Endothelial cell of hepatic sinusoid (primary cell): ENCODE results near the gene NSFL1C.
"Not testable (repeated sequence)": the region's sequence is repeated elsewhere in the genome, so short reads cannot be mapped to it uniquely, and the experiment has no call there.

Source experiments
- in situ Hi-C: cut with HindIII; loops from 2 replicates; pipeline ENCODE4 v1.10.0; 2017; ENCODE audit warnings: low sequenced_read_pairs

The NSFL1C gene

DNA sequence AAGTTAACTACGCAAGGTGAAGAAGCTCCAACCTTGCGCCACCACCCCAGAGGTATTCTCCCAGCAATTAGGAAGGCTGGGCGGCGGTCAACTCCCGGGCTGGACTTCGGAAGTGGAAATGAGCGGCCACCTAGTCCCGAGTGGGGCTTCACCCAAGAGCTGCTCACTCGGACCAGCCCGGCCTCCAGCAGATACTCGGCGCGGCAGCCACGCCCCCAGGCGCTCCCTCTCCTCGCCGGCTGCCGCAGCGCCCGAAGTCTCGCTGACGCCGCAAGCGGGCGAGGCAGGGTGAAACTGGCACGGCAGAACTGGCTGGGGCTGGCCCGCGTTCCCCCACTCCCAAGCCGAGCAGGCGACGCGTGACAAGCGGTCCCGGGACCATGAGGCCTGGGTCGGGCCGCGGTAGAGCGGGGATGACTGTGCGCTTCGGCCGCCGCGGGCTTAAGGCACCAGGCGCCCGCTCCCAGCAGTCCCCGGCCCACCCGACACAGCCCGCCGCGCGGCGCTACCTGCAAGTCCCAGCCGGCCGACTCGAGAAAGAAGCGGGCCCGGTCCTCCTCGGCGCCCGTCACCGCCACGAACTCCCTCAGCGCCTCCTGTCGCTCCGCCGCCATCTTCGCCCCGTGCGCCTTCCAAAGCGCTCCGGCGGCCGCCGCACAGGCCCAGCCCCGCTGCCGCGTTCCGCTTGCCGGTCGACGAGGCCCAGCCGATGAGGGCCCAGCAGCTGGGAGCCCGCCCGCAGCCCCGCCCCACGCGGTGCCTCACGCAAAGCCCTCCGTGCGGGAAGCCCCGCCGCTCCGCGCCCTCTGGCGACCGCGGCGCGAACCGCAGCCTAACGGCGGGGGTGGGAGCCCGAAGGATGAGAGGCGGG, at the start of gene NSFL1C:
Gene NSFL1C (minus strand): TSS at position 639 of the 871 bp plus-strand sequence. CDS start 25 bp downstream, at position 614.
- in situ Hi-C loops = no loop called here

DNA sequence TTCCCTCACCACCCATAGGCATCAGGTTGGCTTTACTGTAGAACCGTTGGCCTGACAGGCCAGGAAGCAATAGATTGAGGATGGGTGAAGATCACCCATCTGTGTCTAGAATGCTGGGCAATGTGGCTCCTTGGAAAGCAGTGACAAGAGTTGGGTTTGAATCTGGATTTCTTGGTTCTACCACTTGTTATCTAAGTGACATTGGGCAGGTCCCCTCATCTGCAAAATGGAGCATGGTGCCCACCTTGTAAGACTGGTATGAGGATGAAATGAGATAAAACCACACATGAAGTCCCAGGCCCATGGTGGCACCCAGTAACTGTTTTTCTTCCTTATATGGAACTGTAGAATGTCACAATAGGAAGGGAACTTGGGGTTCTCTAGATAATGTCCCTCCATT, 47.2 kb upstream of the NSFL1C start:
- in situ Hi-C loops = no loop called here

DNA sequence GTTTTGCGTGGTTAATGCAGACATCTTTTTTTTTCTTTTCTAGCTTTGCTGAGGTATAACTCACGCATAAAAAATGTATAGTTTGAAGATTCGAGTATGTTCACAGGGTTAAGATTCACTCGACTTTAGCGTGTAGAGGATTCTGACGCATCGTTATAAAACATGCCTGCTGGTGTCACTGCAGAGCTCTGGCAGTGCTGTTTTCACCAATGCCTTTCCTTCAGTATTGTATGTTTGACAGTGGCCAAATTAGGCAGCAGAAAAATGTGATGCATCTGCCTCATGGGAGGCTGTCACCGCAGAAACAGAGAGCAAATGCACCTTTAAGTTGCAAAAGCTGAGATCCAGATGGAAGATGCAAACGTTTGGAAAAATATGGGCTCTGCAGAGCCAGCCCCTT, 42.6 kb upstream of the NSFL1C start:
- in situ Hi-C loops = no loop called here

DNA sequence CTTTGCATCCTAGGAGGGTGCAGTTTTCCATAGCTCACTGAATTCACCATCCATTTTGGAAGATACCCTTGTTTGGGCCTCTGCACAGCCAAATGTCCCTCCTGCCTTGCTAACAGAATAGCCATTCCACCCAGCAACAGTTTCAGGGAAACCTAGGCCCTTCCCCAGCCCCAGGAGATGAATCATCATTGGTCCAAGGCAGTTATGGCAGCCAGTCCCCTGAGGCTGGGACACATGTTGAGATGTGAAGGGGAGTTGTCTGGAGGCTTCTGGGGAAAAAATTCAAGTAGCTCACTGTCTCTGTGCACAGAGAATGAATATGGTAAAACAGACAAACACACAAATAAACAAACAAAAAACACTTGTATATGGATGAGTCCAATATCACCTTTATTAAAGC, 41.9 kb upstream of the NSFL1C start:
- in situ Hi-C loops = no loop called here

DNA sequence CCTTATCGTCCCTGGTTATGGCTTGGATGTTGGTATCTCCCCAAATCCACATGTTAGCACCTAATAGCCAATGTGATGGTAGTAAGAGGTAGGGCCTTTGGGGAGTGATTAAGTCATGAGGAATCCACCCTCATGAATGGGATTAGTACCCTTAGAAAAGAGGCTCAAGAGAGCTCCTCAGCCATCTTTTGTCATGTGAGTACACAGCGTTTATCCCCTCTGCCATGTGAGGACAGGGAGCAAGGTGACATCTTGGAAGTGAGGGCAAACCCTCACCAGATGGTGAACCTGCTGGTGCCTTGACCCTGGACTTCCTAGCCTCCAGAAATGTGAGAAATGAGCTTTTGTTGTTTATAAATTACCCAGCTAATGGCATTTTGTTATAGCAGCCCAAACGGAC, 40.6 kb upstream of the NSFL1C start:
- in situ Hi-C loops = no loop called here

DNA sequence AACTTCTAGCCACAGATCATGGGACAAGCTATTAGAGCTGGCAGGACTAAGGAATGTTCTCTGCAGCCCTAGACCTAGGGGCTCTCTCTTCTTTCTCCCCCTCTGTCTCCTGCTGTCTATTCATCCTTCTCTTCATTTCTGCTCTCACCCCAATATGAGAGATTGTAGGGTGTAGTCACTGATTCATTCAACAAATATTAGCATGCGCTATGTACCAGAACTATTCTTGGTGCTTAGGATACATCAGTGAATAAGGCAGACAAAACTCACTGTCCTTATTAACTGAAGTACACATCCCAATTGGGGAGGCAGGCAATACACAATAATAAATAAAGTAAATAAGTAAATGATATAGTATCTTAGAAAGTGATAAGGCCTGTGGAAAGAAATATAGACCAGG, 39.2 kb upstream of the NSFL1C start:
- in situ Hi-C loops = no loop called here

DNA sequence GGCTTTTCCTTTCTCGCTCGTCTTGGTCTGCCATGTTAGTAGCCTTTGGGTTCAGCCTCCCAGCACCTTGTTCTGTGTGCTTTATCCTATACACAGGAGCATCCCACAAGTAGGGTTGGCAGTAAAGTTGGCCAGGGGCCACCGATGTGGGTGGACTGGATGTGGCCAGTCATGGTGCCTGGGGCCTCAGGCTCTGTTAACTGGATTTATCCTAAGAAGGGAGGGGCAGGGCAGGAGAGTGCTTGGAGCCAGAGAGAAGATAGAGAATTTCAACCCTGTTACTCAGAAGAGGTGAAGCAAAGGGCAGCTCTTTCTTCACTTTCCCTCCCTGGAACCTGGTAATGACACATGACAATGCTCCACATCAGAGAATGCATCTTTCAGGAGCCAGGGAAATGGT, 38.7 kb upstream of the NSFL1C start:
- in situ Hi-C loops = no loop called here

DNA sequence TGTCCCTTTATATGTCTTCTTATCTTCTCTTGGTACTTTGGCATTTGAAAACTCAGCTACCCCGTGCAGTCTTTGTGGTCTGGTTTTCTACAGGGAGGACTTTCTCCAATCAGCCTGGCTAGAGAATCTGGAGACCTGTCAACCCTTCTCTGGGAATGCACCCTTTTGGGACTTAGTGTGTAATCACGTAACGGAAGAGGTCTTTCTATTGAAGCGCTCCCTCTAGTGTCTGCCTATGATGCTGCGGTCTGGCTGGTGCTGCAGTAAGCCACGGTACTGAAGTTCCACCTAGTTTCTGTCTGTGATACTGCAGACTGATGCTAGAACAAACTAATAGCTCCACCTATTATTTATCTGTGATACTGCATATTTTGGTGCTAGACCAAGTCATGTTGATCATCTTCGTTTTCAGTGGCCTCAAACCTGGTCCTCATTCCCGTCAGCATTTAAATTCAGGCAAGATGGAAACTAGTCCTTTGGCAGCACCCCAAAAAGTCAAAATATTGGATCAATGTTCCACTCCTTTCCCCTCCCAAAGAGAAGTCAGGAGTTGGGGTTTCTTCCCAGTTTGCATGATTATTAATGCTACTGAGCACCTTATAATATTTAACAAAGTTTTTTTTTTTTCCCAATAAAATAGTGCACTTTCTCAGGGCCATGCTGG, 37.0 kb upstream of the NSFL1C start:
- in situ Hi-C loops = no loop called here

DNA sequence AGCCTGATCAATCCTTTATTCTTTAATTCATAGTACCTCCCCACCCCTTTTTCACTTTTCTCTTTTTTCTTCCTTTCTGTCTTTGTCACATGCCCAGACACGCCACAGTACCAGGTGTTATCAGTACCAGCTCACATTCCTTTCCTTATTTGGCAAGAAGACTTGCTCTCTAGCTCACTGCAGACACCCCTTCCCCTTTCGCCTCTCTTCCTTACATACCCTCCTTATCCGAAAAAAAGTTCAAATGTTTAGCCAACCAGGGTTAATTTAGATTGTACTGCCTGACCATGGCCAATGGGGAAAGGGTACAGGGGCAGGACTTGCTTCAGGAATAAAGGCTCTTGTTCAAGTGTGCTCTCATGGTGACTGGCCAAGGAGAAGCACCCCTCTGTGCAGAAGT, 33.8 kb upstream of the NSFL1C start:
- in situ Hi-C loops = no loop called here

DNA sequence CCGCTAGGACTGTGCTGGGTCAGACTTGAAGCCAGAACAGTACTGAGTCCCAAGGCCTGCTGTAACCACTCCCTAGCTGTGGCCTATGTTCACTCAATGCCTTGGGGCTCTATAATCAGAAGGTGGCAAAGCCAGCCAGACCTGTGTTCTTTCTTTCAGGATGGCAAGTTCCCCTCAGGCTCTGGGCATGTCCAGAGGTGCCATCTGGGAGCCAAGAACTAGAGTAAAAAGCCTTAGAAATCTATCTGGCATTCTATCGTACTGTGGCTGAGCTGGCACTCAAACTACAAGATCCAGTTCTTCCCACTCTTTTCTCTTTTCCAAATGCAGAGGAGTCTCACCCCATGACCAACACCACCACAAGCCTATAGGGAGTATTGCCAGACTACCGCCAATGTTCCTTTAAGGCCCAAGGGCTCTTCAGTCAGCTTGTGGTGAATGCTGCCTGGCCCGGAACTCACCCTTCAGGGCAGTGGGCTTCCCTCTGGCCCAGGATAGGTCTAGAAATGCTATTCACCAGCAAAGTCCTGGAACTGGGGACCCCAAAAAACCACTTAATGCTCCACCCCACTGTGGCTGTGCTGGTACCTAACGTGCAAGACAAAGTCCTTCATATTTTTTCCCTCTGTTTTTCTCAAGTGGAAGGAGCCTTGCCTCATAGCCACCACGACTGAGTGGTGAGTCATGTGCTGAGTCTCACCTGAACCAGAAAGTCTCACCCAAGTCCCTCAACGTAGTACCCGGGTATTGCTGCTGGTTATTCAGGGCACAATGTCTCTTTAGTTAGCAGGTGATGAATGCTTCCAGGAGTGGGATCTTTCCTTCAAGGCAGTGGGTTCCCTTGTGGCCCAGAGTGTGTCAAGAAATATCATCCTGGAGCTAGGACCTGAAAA, 33.1 kb upstream of the NSFL1C start:
- in situ Hi-C loops = no loop called here

DNA sequence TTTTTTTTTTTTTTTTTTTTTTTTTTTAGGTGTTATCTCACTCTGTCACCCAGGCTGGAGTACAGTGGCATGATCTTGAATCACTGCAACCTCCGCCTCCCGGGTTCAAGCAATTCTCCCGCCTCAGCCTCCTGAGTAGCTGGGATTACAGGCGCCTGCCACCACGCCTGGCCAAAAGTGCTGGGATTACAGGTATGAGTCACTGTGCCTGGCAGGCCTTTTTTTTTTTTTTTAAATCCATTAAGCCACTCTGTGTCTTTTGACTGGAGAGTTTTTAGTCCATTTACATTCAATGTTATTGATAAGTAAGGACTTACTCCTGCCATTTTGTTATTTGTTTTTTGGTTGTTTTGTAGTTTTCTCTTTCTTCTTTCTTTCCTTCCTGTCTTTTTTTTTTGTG, 30.7 kb upstream of the NSFL1C start:
- in situ Hi-C loops = not testable (repeated sequence)

DNA sequence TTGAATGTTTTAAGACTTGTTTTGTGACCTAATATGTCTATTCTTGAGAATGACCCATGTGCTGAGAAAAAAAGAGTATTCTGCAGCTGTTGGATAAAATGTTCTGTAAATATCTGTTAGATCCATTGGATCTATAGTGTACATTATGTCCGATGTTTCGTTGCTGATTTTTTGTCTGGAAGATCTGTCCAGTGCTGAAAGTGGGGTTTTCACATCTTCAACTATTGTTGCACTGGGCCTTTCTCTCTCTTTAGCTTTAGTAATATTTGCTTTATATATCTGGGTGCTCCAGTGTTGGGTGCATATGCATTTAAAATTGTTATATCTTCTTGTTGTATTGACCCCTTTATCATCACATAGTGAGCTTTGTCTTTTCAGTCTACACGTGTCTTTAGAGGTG, 30.3 kb upstream of the NSFL1C start:
- in situ Hi-C loops = no loop called here

DNA sequence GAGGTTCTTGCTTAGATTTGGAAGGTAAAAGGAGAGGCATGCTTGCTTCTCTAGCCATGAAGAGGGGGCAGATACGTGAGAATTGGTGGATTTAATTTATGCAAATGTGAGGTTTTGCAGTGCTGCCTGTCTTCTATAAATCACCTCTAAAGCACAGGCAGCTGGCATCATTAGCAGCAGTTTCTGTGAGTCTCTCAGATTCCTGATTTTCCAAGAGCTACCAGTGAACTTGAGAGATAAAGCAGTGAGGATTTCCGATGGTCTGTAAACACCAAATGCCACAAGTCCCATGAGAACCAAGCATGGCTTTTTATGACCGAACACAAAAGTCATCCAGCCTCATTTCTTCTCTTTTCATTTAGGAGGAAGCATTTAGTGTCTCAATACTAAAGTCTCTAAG, 27.8 kb upstream of the NSFL1C start:
- in situ Hi-C loops = no loop called here

DNA sequence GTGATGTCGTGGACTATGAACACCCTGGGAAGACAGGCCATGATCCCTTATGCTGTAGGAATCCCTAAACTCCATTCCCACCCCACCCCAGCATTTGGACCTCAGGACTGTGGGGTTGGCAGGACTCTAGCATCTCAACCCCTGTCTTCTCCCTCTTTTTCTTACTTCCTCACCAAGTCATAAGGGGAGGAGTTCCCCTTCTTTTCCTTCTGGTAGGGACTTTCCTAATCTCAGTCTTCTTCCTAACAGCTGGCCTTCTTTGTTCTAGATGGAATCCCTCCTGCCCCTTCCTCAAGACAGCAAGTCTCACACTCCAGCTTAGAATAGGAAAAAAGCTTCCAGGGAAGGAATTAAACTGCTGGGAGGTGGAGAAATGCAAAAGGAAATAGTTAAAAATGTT, 26.9 kb upstream of the NSFL1C start:
- in situ Hi-C loops = no loop called here

DNA sequence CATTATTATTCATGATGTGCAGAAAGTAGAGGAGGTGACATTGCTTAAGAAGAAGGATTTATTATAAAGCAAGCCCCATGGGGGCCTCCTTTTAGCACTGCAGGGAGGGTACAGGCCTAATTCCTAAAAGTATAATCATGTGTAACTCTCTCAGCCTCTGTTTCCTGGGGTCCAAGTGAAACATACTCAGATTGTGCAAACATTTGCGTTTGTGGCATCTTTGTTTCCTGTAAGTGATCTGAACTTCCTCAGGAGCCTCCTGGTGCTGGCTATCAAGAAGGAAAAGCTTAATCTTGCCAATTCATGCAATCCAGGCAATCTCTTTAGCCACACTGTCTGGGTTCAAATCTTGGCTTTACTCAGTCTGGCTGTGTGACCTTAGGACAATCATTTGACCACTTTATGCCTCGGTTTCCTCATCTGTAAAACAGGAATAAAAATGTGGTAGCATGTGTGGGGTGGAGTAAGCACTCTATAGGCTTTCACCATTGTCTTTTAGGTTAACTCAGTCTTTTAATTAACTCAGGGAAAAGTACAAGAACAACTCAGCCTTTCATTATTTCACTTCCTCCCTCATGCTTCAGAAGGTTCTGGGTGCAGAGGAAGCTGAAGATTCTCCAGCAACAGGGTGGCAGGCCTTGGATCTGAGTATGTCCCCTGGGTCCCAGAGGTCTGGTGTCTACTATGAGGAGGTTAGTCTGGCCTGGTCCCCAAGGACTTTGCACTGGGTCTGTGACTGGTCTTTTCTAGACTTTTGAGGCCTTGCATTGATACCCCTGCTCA, 25.4 kb upstream of the NSFL1C start:
- in situ Hi-C loops = no loop called here

DNA sequence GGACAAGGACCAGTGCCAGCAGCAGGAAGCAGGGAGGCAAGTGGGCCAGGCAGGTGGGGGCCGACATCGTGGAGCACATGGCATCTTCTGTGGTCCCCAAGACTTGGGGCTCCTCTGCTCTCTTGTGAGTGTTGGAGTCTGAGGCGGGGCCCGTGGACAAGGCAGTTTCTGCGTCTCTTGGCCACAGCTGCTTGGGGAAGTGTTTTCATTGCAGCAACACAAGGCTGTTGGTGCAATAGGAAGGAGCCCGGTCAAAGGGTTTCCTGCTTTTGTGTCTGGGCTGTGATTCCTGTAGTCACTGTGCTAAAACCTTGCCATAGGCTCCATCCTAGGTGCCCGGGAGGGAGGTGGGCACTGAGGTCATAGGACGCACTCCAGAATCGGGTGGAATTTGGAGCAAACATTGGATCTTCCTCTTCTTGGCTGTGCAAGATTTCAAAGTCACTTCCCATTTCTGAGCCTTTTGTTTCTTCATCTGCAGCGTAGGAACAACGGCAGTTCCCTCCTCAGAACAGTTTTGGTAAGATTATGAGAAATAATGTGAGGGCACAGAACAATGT, 24.7 kb upstream of the NSFL1C start, which contains the start of gene SIRPB2:
Gene SIRPB2 (minus strand): TSS at position 140 of the 560 bp plus-strand sequence. CDS start 61 bp downstream, at position 79.
- in situ Hi-C loops = no loop called here

DNA sequence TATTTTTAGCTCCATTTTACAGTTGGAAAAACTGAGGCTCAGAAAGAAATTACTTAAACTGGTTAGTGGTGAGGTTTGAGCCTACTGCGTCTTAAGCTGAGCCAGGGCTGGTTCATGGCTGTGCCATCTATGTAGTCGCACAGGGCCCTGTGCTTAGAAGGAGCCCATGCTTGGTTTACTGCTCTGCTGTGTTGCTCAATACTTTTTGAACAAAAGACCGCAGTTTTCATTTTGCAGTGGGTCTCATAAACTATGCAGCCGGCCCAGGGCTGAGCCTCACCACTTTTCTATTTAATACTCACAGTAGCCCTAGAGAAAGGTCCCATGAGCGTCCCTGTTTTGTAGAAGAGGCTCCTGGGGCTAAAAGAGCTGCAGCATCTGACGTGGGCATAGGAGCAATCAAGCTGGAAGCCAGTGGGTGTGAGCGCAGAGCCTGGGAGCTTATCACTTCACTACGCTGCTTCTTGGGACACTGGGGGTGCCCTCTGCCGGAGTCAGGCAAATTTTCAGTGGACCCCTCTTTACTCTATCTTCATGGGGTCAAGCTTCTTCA, 24.1 kb upstream of the NSFL1C start:
- in situ Hi-C loops = no loop called here

DNA sequence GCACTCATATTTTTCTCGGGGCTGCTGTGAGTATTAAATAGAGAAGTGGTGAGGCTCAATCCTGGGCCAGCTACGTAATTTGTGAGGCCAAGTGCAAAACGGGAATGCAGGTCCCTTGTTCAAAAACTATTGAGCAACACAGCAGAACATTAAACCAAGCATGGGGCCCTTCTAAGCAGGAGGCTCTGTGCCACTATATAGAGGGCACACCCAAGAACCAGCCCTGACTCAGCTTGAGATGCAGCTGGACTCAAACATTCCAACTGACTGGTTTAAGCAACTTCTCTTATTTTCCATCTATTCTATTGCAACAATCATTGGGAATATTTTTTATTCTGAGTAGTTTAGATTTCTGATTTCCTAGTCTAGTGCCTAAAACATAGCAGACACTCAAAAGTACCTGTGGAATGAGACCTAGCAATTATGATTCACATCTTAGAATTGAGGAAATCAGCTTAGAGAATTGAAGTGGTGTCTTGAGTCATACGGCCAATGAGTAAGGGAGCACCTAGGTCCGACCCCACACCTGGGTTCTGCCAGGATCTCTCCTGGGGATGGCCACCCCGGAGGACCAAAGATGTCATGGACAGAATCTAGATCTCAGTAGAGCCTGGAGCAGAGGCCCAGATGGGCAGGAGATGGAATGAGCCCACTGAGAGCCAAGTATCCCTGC, 23.3 kb upstream of the NSFL1C start:
- in situ Hi-C loops = no loop called here

DNA sequence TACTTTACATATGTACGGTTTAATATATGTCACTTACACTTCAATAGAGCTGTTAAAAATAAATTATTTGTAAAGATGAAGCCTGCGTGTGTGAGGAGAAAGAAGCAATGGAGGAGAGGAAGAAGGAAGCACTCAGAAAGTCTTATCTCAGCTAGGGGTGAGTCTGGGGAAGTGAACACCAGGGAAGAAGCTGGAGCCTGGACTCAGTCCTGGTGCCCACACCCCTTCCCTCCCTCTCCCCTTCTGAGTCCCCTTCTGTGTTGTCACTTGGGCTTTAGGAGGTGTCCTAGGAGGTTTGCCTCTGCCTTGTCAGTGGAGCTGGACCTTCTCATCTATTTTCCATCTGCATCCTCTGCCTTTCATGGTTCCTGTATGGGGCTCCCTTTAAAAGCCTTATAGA, 22.7 kb upstream of the NSFL1C start:
- in situ Hi-C loops = no loop called here
